ENCODE measurements around the gene CCDC83.
"Not testable (repeated sequence)": the region's sequence is repeated elsewhere in the genome, so short reads cannot be mapped to it uniquely, and the experiment has no call there.

The CCDC83 gene

DNA sequence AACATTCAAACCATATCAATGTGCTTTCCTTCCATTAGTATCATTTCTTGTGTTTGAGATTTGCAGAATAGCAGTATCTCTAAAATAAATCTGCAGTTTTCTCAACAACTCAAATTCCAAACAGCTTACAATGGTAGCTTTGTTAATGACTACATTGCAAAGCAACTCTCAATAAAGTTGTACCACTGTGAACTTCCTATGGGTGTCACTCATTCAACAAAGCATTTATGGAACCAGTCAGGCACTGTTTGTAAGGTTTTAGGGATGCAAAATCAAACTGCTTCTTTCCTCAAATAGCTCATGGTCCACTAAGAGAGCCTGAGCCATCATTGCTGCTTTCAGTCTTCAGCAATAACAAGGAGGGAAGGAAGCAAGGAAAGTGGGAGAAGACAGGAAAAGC lies 91.0 kb downstream of the CCDC83 start:
- no peak for DNase-seq

- no peak for DNase-seq
Measured at GRCh38 chr11:85947431-85948272, 92.5 kb downstream of the CCDC83 start.

DNA sequence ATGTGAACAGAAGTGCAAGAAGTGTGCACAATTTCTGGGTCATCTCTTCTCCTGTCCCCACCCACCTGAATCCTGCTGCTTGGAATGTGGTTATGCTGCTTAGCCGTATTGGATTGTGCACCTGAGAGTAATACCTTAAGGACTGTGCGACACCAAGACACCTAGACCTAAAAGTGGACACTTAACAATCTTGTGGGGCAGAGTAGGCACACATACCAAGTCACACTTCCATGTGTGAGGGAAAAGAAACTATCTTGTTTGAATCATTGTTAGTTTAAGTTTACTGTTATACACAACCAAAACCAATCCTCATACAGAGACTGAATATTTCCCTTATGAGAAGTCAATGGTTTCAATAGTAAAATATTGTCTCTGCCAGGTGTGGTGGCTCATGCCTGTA lies 93.7 kb downstream of the CCDC83 start:
- DNase-seq = no peak

DNA sequence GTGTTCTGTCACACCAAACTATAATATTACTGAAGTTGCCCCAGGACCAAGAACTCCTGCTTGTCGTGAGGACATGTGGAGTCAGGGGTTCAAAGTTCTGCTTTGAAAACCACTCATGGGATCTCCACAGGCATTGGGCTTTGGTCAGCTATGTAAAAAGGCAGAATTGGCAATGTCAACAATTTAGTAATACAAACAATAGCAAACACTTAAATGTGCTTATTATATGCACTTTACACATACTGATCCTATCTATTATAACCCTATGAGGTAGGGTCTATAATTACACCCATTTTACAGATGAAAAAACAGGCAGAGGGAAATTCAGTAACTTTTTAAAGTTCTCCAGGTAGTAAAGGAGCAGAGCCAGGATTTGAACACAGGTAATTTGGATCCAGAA lies 94.6 kb downstream of the CCDC83 start:
- DNase-seq = no peak

DNA sequence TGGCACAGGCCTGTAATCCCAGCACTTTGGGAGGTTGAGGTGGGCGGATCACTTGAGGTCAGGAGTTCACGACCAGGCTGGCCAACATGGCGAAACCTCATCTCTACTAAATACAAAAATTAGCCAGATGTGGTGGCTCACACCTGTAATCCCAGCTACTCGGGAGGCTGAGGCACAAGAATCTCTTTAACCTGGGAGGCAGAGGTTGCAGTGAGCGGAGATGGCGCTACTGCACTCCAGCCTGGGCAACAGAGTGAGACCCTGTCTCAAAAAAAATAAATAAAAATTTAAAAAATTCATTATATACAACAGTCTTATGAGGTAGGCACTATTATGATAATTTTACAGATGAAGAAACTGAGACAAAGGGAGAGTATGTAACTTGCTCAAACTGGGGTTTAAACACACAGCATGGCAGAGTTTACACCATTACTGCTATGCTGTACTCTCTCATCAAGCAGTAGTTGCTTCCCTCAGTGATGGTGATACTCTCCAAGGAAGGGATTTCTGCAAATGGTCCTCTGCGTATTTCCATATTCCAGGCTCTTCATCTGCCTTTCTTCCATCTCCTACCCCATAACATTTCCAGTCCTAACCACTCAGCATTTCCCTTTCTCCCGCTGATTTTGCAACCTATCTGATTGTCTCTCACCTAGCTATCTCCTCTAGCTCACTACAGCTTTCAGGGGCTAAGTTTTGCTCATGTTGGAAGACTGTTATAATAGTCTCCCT lies 95.3 kb downstream of the CCDC83 start:
- DNase-seq = no peak

DNA sequence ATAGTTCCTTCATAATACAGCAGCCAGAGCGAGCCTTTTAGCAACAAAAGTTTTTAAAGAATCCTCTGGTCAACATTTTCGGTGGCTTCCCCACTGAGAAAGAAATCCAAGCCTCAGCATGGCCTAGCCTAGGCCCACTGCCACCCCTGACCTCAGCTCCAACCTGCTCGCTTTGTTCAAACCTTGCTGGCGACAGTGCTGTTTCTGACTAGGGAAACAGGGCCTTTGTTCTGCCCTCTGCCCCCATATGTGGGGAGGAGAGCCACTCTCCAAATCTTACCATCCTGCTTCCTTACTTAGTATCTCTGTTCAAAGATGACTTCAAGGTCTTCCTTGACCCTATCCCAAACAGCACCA lies 95.8 kb downstream of the CCDC83 start:
- no peak for DNase-seq

DNA sequence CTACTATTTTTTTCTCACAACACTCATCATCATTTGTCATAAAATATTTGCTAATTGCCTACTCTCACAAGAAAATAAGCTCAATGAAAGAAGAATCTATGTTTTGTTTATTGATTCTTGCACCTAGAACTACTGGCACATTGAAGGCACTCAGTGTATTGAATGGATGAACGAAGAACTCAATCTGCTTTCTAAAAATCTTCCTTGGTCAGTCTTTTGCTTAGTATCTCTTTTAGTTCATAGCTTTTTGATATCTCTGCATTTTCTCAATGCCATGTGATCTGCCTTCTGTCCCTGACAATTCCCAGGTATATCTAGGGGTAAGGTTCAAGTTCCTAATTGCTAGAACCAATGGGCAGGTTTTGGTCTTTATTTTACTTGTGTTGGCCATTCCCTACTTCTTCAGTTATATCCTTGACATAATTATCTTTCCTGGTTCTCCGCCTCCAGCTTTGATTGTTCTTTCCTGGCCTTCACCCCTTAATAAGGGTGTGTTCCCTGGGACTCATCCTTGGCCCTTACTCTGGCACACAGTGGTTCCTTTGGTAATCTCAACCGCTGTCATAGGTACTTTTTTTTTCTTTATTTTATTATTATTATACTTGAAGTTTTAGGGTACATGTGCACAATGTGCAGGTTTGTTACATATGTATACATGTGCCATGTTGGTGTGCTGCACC lies 96.4 kb downstream of the CCDC83 start:
- DNase-seq = no peak

DNA sequence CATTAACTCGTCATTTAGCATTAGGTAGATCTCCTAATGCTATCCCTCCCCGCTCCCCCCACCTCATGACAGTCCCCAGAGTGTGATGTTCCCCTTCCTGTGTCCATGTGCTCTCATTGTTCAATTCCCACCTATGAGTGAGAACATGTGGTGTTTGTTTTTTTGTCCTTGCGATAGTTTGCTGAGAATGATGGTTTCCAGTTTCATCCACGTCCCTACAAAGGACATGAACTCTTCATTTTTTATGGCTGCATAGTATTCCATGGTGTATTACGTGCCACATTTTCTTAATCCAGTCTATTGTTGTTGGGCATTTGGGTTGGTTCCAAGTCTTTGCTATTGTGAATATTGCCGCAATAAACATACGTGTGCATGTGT lies 96.9 kb downstream of the CCDC83 start:
- DNase-seq = not testable (repeated sequence)

DNA sequence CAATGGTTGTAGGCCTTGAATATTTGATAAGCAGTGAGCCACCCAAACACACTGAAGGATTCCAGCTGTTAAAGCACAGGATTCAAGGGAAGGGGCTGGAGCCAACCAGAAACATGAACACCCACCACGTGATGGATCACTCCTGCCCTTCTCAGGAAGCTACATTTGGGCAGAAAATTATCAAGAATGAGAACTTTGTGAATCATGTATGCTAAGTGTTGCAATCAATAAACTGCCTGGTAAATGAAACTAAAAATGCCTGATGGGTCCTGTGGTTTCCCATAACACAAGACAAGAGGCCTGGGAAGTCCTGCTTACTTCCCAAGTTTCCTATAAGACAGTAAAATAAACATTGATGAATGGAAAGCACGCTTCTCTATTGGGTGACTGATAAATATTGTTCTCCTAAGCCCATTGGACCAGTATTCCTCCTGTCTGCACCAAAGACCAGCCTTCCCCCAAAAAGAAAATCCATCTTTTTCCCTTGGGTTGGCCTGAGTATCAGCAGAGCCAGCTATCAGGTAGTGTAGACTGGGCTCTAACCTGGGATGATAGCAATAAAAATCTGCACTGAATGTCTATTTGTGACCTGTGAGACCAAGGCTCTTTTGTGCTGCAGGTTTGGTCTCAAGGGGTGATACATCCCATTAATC lies 98.4 kb downstream of the CCDC83 start:
- DNase-seq = no peak

- no peak for DNase-seq
Measured at GRCh38 chr11:85955531-85955930, 100.3 kb downstream of the CCDC83 start.

GRCh38 chr11:85960678-85961077 lies 105.5 kb downstream of the CCDC83 start:
- DNase-seq = no peak

- DNase-seq = no peak
Measured at GRCh38 chr11:85961130-85961529, 105.9 kb downstream of the CCDC83 start.

- DNase-seq = no peak
Measured at GRCh38 chr11:85961930-85962363, 106.8 kb downstream of the CCDC83 start.

DNA sequence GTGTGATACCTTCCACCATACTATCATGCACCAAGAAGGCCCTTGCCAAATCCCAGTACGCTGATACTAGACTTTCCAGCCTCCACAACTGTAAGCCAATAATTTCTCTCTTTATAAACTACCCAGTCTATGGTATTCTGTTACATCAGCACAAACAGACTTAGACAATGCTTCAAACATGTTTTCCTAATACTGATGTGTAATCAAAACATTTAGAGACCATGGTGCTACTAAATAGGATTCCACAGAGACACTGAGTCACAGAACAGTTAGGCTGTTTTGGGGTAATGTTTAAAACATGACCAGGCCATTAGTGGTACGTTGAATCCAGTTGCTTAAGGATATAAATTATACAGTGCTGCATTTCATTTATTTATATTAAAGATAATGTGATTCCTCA lies 110.0 kb downstream of the CCDC83 start:
- DNase-seq = no peak

GRCh38 chr11:85967457-85967856 lies 112.3 kb downstream of the CCDC83 start:
- no peak for DNase-seq
